ENCODE measurements around the gene PCBP3. TPM values are rescaled to one million over a fixed set of nuclear protein-coding genes. Genes with fewer than 3 reads are reported as not detected.

PCBP3 gene
- total RNA-seq, 1 donor from 2014 or later: not detected

DNA sequence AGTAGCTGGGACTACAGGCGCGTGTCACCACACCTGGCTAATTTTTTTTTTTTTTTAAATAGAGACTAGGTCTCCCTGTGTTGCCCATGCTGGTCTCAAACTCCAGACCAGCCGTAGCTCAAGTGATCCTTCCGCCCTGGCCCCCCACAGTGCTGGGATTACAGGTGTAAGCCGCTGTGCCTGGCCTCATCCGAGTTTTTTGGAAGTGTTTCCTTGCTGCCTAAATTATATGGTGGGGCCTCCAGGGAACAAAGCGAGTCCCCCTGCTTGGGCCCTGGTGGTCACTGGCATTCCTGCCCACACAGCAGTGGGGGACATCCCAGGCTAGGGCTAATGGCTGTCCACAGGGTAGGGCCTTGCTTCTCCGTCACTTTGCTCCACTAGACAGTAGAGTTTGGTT is 143.8 kb downstream of the PCBP3 start:
- TF ChIP-seq, protein P1, sequence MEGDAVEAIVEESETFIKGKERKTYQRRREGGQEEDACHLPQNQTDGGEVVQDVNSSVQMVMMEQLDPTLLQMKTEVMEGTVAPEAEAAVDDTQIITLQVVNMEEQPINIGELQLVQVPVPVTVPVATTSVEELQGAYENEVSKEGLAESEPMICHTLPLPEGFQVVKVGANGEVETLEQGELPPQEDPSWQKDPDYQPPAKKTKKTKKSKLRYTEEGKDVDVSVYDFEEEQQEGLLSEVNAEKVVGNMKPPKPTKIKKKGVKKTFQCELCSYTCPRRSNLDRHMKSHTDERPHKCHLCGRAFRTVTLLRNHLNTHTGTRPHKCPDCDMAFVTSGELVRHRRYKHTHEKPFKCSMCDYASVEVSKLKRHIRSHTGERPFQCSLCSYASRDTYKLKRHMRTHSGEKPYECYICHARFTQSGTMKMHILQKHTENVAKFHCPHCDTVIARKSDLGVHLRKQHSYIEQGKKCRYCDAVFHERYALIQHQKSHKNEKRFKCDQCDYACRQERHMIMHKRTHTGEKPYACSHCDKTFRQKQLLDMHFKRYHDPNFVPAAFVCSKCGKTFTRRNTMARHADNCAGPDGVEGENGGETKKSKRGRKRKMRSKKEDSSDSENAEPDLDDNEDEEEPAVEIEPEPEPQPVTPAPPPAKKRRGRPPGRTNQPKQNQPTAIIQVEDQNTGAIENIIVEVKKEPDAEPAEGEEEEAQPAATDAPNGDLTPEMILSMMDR (IDR thresholded peaks at IDR 0.05; ENCODE audit: insufficient read depth, low read length, severe bottlenecking): no peak
- no peaks in the 10 kb centered on the region for H3K27me3 ChIP-seq (ENCODE audit: control insufficient read depth, insufficient read depth, low read length)
- FAIRE-seq: no peak
- no peak overlapping the region for H3K4me3 ChIP-seq (ENCODE audit: low read depth, low read length)
- no peak for DNase-seq (ENCODE audit: low read depth)
- H3K36me3 ChIP-seq (ENCODE audit: control insufficient read depth, insufficient read depth, low read length): no peaks in the 10 kb centered on the region

DNA sequence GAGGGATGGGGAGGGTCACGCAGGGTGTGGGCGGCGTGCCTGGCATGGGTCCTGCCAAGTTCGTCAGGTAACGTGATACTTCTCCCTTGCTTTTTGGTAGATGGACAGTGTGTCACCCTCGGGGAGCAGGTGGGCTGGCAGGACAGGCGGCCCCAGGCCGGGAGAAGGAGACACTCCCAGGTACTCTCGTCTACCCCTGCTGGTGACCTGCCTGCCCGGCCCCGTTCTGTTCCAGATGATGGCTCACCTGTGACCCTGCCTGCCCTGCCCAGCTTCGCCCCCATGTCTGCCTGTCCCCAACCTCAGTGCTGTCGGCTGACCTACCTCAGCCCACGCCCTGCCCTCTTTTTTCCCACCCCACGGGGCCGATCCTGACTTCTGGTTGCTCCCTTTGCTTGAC is 144.7 kb downstream of the PCBP3 start:
- H3K36me3 ChIP-seq (ENCODE audit: control insufficient read depth, insufficient read depth, low read length): no peaks in the 10 kb centered on the region
- no peaks in the 10 kb centered on the region for H3K27me3 ChIP-seq (ENCODE audit: control insufficient read depth, insufficient read depth, low read length)
- DNase-seq (ENCODE audit: low read depth) (no peak), FAIRE-seq (no peak)
- TF ChIP-seq, protein P1 (IDR thresholded peaks at IDR 0.05; ENCODE audit: insufficient read depth, low read length, severe bottlenecking): no peak
- no peak overlapping the region for H3K4me3 ChIP-seq (ENCODE audit: low read depth, low read length)

DNA sequence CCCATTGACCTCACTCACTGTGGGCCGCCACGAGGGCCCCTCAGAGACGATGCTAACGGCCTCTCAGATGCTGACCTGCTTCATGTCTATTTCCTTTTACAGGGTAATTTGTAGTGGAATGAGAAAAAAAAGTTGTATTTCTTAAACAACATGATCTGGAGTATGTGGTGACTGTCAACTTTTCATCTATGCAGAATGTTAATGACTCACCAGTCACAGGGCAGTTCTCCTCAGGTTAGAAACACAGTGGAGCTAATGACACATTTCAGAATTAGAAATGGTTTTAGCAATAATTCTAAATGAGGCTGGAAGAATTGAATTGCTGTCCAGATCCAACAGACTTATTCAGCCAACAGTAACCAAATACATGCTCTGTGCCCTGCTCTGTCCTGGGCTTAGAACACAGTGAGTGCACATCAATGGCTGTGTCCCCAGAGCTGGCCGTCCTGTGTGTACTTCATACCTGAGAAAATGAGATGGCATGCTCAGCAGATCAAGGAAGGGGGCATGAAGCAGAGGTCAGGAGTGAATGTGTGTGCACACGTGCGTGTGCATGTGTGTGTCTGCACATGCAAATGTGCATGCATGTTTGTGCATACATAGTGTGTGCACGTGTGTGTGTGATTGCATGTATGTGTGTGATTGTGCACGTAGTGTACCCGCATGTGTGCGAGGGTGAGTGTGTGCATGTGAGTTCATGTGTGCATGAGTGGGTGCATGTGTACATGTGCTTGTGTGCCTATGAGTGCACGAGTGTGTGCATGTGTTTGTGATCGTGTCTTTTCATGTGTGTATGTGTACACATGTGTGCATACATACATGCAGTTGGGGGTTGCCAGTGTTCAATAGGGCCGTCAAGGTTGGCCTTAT is 145.3 kb downstream of the PCBP3 start:
- Histone ChIP-seq H3K36me3 (ENCODE audit: control insufficient read depth, insufficient read depth, low read length) (no peaks in the 10 kb centered on the region), H3K4me3 (ENCODE audit: low read depth, low read length) (no peak overlapping the region), H3K27me3 (ENCODE audit: control insufficient read depth, insufficient read depth, low read length) (no peaks in the 10 kb centered on the region)
- DNase-seq (ENCODE audit: low read depth) (peak; percentile 4), FAIRE-seq (peak; percentile 93)
- TF ChIP-seq, protein P1 (IDR thresholded peaks at IDR 0.05; ENCODE audit: insufficient read depth, low read length, severe bottlenecking): no peak

DNA sequence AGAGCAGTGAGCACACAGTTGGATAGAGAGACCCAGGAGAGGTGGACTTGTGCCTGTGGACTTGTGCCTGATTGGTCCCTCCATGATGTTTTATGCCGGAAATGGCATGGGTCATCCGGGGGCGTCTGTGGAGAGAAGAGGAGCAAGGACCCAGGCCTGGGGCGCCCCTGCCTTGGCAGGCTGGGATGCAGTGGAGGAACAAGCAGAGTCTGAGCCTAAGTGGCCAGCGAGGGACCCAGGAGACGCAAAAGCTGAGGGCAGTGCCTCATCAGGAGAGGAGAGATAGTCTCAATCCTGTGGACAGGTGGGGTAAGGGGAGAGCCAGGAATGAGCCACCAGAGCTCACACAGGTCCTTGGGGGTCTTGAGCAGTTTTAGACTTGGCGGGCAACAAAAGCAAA is 146.9 kb downstream of the PCBP3 start:
- FAIRE-seq: no peak
- DNase-seq (ENCODE audit: low read depth): no peak
- no peaks in the 10 kb centered on the region for H3K27me3 ChIP-seq (ENCODE audit: control insufficient read depth, insufficient read depth, low read length)
- TF ChIP-seq, protein P1 (IDR thresholded peaks at IDR 0.05; ENCODE audit: insufficient read depth, low read length, severe bottlenecking): no peak
- H3K36me3 ChIP-seq (ENCODE audit: control insufficient read depth, insufficient read depth, low read length): no peaks in the 10 kb centered on the region
- H3K4me3 ChIP-seq (ENCODE audit: low read depth, low read length): no peak overlapping the region

GRCh38 chr21:45791562-45792418 is 148.3 kb downstream of the PCBP3 start:
- H3K36me3 ChIP-seq (ENCODE audit: control insufficient read depth, insufficient read depth, low read length): no peaks in the 10 kb centered on the region
- DNase-seq (ENCODE audit: low read depth) (no peak), FAIRE-seq (no peak)

More at GRCh38 chr21:45791562-45792418, 148.3 kb downstream of the PCBP3 start:
- Histone ChIP-seq H3K4me3 (ENCODE audit: low read depth, low read length) (no peak overlapping the region), H3K27me3 (ENCODE audit: control insufficient read depth, insufficient read depth, low read length) (no peaks in the 10 kb centered on the region)
- TF ChIP-seq, protein P1 (IDR thresholded peaks at IDR 0.05; ENCODE audit: insufficient read depth, low read length, severe bottlenecking): no peak

All from bronchial epithelial cell (primary cell).